K562 (cell line): ENCODE measurements around the gene SKAP2. TPM values are rescaled to one million over a fixed set of nuclear protein-coding genes. Genes with fewer than 3 reads are reported as not detected.

ENCODE experiments used
- BCOR ChIP-seq: fragments of 450-650 bp; IDR thresholded peaks from 2 replicates; pipeline ENCODE4 v1.6.1; 2016
- CBX1 ChIP-seq: sonication (generic); IDR thresholded peaks from 2 replicates; pipeline ENCODE4 v1.6.1; 2016; ENCODE audit warnings: antibody characterized with exemption, low read depth, mild to moderate bottlenecking
- CCNT2 ChIP-seq: IDR thresholded peaks from 2 replicates; pipeline ENCODE4 v1.6.1; 2011; ENCODE audit warnings: borderline replicate concordance, low read depth, mild to moderate bottlenecking, moderate library complexity, mixed read lengths, low read length; ENCODE audit not compliant: insufficient read length; ENCODE audit errors: extremely low read depth
- CEBPG ChIP-seq, 3 experiments: fragments of 200-800 bp in 1 of 3; sonication (Bioruptor generic) in 1 of 3; sonication (generic) in 1 of 3; formaldehyde crosslinking in 1 of 3; IDR thresholded peaks in 2 of 3; conservative IDR thresholded peaks in 1 of 3; 2 replicates each; pipeline versions ENCODE4 v1.6.1 to v1.8.0; 2016 to 2022; ENCODE audit warnings: missing compliant biosample characterization in 2 of 3, missing genetic modification characterization in 2 of 3, mild to moderate bottlenecking in 1 of 3, missing genetic modification reagents in 1 of 3
- FOXJ2 ChIP-seq: fragments of 200-800 bp; sonication (Bioruptor generic); IDR thresholded peaks from 2 replicates; pipeline ENCODE4 v1.6.1; 2016; ENCODE audit warnings: missing genetic modification characterization, missing compliant biosample characterization
- FOXK1 ChIP-seq: sonication (generic); formaldehyde crosslinking; IDR thresholded peaks from 2 replicates; pipeline ENCODE4 v1.8.0; 2022; ENCODE audit warnings: missing genetic modification reagents, mild to moderate bottlenecking, borderline replicate concordance
- FOXK2 ChIP-seq, 2 experiments: fragments of 450-650 bp; IDR thresholded peaks in 1 of 2; conservative IDR thresholded peaks in 1 of 2; 2 replicates each; pipeline ENCODE4 v1.6.1; 2016; ENCODE audit warnings: low read depth in 2 of 2, mild to moderate bottlenecking in 1 of 2
- FOXM1 ChIP-seq, 2 experiments: fragments of 450-650 bp in 1 of 2; sonication (generic) in 1 of 2; formaldehyde crosslinking in 1 of 2; IDR thresholded peaks; 2 replicates each; pipeline versions ENCODE4 v1.6.1 to v1.9.0; 2017 to 2022; ENCODE audit warnings: low read depth in 2 of 2, mild to moderate bottlenecking in 2 of 2, missing genetic modification reagents in 1 of 2, moderate library complexity in 1 of 2
- FOXP1 ChIP-seq: sonication (generic); formaldehyde crosslinking; IDR thresholded peaks from 2 replicates; pipeline ENCODE4 v1.8.0; 2022; ENCODE audit warnings: mild to moderate bottlenecking, missing genetic modification reagents
- HMGN3 ChIP-seq: IDR thresholded peaks from 2 replicates; pipeline ENCODE4 v1.6.1; 2011; ENCODE audit warnings: borderline replicate concordance, low read depth, mild to moderate bottlenecking, mixed read lengths, low read length; ENCODE audit not compliant: insufficient read length; ENCODE audit errors: extremely low read depth
- MAFG ChIP-seq: fragments of 450-650 bp; conservative IDR thresholded peaks from 2 replicates; pipeline ENCODE4 v1.6.1; 2016; ENCODE audit warnings: missing genetic modification characterization, missing compliant biosample characterization
- MYC ChIP-seq, 2 experiments: fragments of 250-450 bp in 1 of 2; sonication (Bioruptor Pico) in 1 of 2; IDR thresholded peaks; 2 replicates each; pipeline versions ENCODE4 v1.5.1 to v1.6.1; 2012 to 2021; ENCODE audit warnings: low read depth in 2 of 2, borderline replicate concordance in 1 of 2, improper control_type of control experiment in 1 of 2, low read length in 1 of 2, mild to moderate bottlenecking in 1 of 2, moderate library complexity in 1 of 2
- NR2C1 ChIP-seq, 2 experiments: fragments of 450-650 bp; IDR thresholded peaks; 2 replicates each; pipeline ENCODE4 v1.6.1; 2017; ENCODE audit warnings: mild to moderate bottlenecking in 2 of 2, antibody characterized with exemption in 1 of 2, inconsistent platforms in 1 of 2, missing compliant biosample characterization in 1 of 2, missing genetic modification characterization in 1 of 2
- NR2C2 ChIP-seq, 2 experiments: fragments of 200-800 bp in 1 of 2; sonication (Bioruptor generic) in 1 of 2; sonication (generic) in 1 of 2; formaldehyde crosslinking in 1 of 2; IDR thresholded peaks; 2 replicates each; pipeline versions ENCODE4 v1.6.1 to v1.8.0; 2016 to 2022; ENCODE audit warnings: mild to moderate bottlenecking in 1 of 2, missing compliant biosample characterization in 1 of 2, missing genetic modification characterization in 1 of 2, missing genetic modification reagents in 1 of 2
- PHF21A ChIP-seq: fragments of 450-650 bp; IDR thresholded peaks from 2 replicates; pipeline ENCODE4 v1.6.1; 2017; ENCODE audit warnings: low read depth, borderline replicate concordance
- PML ChIP-seq: IDR thresholded peaks from 2 replicates; pipeline ENCODE4 v1.6.1; 2012; ENCODE audit warnings: low read length, inconsistent platforms
- RBM25 ChIP-seq: fragments of 200-400 bp; formaldehyde crosslinking; IDR thresholded peaks from 2 replicates; pipeline ENCODE4 v1.6.1; 2018; ENCODE audit warnings: low read length, low read depth, moderate library complexity; ENCODE audit not compliant: severe bottlenecking
- RCOR1 ChIP-seq, 2 experiments: IDR thresholded peaks; 2 replicates each; pipeline ENCODE4 v1.6.1; 2012; ENCODE audit warnings: low read depth in 2 of 2, low read length in 2 of 2, borderline replicate concordance in 1 of 2, improper control_type of control experiment in 1 of 2
- SMAD4 ChIP-seq: fragments of 250-450 bp; sonication (Bioruptor Pico); conservative IDR thresholded peaks from 2 replicates; pipeline ENCODE4 v1.8.0; 2021; ENCODE audit warnings: inconsistent platforms, mild to moderate bottlenecking, moderate library complexity
- SPI1 ChIP-seq: IDR thresholded peaks from 2 replicates; pipeline ENCODE4 v1.6.1; 2011; ENCODE audit warnings: low read depth, low read length, control low read depth, borderline replicate concordance
- TEAD1 ChIP-seq, 2 experiments: fragments of 450-650 bp in 1 of 2; sonication (generic) in 1 of 2; formaldehyde crosslinking; IDR thresholded peaks; 2 replicates each; pipeline versions ENCODE4 v1.4.0 to v1.8.0; 2020 to 2022; ENCODE audit warnings: mild to moderate bottlenecking in 2 of 2, missing genetic modification reagents in 1 of 2
- TFAP4 ChIP-seq: sonication (generic); formaldehyde crosslinking; IDR thresholded peaks from 2 replicates; pipeline ENCODE4 v1.8.0; 2022; ENCODE audit warnings: missing genetic modification reagents, mild to moderate bottlenecking, moderate library complexity, borderline replicate concordance
- ZNF324 ChIP-seq: fragments of 250-450 bp; sonication (Bioruptor Pico); IDR thresholded peaks from 2 replicates; pipeline ENCODE4 v1.4.0; 2020; ENCODE audit warnings: mild to moderate bottlenecking
- ZNF589 ChIP-seq: fragments of 200-800 bp; sonication (Bioruptor generic); IDR thresholded peaks from 2 replicates; pipeline ENCODE4 v1.6.1; 2016; ENCODE audit warnings: low read depth, missing genetic modification characterization, missing compliant biosample characterization
- ZNF766 ChIP-seq: fragments of 200-800 bp; sonication (Bioruptor generic); conservative IDR thresholded peaks from 2 replicates; pipeline ENCODE4 v1.6.1; 2016; ENCODE audit warnings: missing genetic modification characterization, missing compliant biosample characterization
- ZNF77 ChIP-seq: fragments of 250-450 bp; sonication (Bioruptor Pico); IDR thresholded peaks from 2 replicates; pipeline ENCODE4 v1.5.0; 2020
- polyA plus RNA-seq, 8 experiments: library from polyadenylated mRNA; depleted of rRNA in 4 of 8; stranded (reverse) in 5 of 8; unstranded in 3 of 8; fragments of >200 nt; fragmentation: Nextera tagmentation in 2 of 8; fragmentation: Illumina TruSeq in 1 of 8; extraction: Ambion mirVana in 2 of 8; extraction: Trizol in 1 of 8; gene quantifications; 2 replicates each; pipeline versions ENCODE4 v1.2.1 to v1.2.3, GENCODE V29; 2011 to 2014; ENCODE audit warnings: inconsistent platforms in 1 of 8, missing spikeins in 1 of 8
- total RNA-seq, 7 experiments: library from RNA; depleted of rRNA in 6 of 7; stranded (reverse); fragments of >200 nt in 6 of 7; fragmentation: Illumina TruSeq in 2 of 7; extraction: Trizol in 2 of 7; gene quantifications; 2 replicates each; pipeline versions ENCODE4 v1.2.1 to v1.2.3, GENCODE V29; 2011 to 2021; ENCODE audit warnings: low replicate concordance in 1 of 7

The SKAP2 gene
- total and polyA plus RNA-seq, 9 of the 15 experiments (the other 6 are each of a cell fraction or from before 2014, with no cell fraction given): 4.2 to 11.7 (median 8.3) TPM

- TF ChIP-seq NR2C1 (IDR thresholded peaks at IDR 0.05): 0 out of 2 replicates have a peak, but pooled peaks have one; percentile 11
- no peak; the same call in 1 of the 2 replicates for TF ChIP-seq NR2C1 (tag; IDR thresholded peaks at IDR 0.05)
- TF ChIP-seq CEBPG (CRISPR knock-in tag; IDR thresholded peaks at IDR 0.05): no peak
- no peak for TF ChIP-seq CEBPG (tag; conservative IDR thresholded peaks at IDR 0.05 in 1 of 2, IDR thresholded peaks at IDR 0.05 in 1 of 2)
- TF ChIP-seq SMAD4 (CRISPR knock-in tag): peak; percentile 55
- TF ChIP-seq SPI1: no peak; the same call in 1 of the 2 replicates
- TF ChIP-seq HMGN3: peak; percentile 49
- peak; percentile 65; the same call in 1 of the 2 replicates for TF ChIP-seq PML
- peak; percentile 25; the same call in 1 of the 2 replicates for TF ChIP-seq ZNF324
- TF ChIP-seq FOXJ2 (tag): peak; percentile 22; the same call in 1 of the 2 replicates
- peak; percentile 59 to 70; a peak in 3 of 4 replicates for TF ChIP-seq FOXK2 (conservative IDR thresholded peaks at IDR 0.05 in 1 of 2, IDR thresholded peaks at IDR 0.05 in 1 of 2; ENCODE audit: low read depth in 2 of 2)
- TF ChIP-seq CBX1: no peak
- TF ChIP-seq RCOR1 (IDR thresholded peaks at IDR 0.05; ENCODE audit: borderline replicate concordance in 1 of 2, low read depth in 2 of 2, low read length in 2 of 2): peak in 1 of 2 experiments; percentile 83; a peak in 1 of 4 replicates
- peak in 1 of 2 experiments; percentile 83; a peak in 2 of 4 replicates for TF ChIP-seq TEAD1 (CRISPR knock-in tag; IDR thresholded peaks at IDR 0.05)
- TF ChIP-seq ZNF766 (CRISPR knock-in tag): peak; percentile 64; the same call in 1 of the 2 replicates
- TF ChIP-seq MYC (IDR thresholded peaks at IDR 0.05; ENCODE audit: low read depth, low read length): peak; percentile 47; the same call in 1 of the 2 replicates
- no peak for TF ChIP-seq MYC (CRISPR knock-in tag; IDR thresholded peaks at IDR 0.05; ENCODE audit: borderline replicate concordance, low read depth)
- no peak for TF ChIP-seq NR2C2 (CRISPR knock-in tag; IDR thresholded peaks at IDR 0.05)
- 0 out of 2 replicates have a peak, but pooled peaks have one; percentile 21 for TF ChIP-seq NR2C2 (tag; IDR thresholded peaks at IDR 0.05)
- TF ChIP-seq FOXM1 (IDR thresholded peaks at IDR 0.05; ENCODE audit: low read depth): peak; percentile 44
- no peak for TF ChIP-seq FOXM1 (CRISPR knock-in tag; IDR thresholded peaks at IDR 0.05; ENCODE audit: low read depth)
- TF ChIP-seq RBM25: no peak
- TF ChIP-seq BCOR: peak; percentile 21; the same call in 1 of the 2 replicates
- peak; percentile 25; the same call in 1 of the 2 replicates for TF ChIP-seq TFAP4
- peak; percentile 66 for TF ChIP-seq CCNT2
- TF ChIP-seq FOXP1 (CRISPR knock-in tag): no peak
- no peak for TF ChIP-seq ZNF77
- TF ChIP-seq ZNF589: no peak
- peak; percentile 47; the same call in 1 of the 2 replicates for TF ChIP-seq MAFG (tag)
- TF ChIP-seq FOXK1: no peak
- no peak for TF ChIP-seq PHF21A
Observed at GRCh38 chr7:26688936-26689506, 175.4 kb downstream of the SKAP2 start (continued).
